HG02759 (cell line): ENCODE measurements around the gene ARRB2.
"Not testable (repeated sequence)": the region's sequence is repeated elsewhere in the genome, so short reads cannot be mapped to it uniquely, and the experiment has no call there.

ENCODE experiments used
- ATAC-seq: cut with Tn5 transposase; IDR thresholded peaks from one replicate; pipeline ENCODE4 v1.9.1; 2021; ENCODE audit warnings: mild to moderate bottlenecking, moderate library complexity; ENCODE audit not compliant: unreplicated experiment

The ARRB2 gene

DNA sequence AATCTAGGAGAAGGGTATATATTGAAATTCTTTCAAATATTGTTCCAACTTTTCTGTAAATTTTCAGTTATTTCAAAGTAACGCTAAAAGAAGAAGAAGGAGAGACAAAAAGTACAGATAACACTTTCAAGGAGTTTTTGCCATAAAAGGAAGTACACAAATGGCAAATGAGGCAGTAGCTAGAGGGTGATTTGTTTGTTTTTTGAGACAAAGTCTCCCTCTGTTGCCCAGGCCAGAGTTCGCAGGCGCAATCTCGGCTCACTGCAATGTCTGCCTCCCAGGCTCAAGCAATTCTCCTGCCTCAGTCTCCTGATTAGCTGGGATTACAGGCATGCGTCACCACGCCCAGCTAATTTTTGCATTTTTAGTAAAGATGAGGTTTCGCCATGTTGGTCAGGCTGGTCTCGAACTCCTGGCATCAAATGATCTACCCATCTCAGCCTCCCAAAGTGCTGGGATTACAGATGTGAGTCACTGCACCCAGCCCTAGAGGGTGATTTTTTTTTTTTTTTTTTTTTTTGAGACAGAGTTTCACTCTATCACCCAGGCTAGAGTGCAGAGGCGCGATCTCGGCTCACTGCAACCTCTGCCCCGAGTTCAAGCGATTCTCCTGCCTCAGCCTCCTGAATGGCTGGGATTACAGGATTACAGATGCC lies 10.9 kb upstream of the ARRB2 start:
- not testable (repeated sequence) for ATAC-seq

GRCh38 chr17:4701116-4701515 lies 9.3 kb upstream of the ARRB2 start:
- ATAC-seq: no peak

DNA sequence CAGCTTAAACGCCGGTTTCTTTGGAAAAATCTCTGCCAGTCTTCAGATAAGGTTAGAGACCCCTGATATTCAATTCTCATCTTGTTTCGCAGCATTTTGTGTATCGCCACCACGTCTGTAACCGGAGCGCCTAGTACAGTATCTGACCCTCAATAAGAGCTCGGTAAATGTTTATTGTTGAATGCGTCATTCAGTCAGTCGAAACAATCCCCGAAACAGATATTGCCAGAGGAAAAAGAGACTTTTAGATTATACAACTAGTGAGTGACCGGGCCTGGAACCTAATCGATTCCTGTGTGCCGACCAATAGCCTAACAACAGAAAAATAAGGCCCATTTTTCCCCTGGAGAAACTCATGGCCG lies 7.1 kb upstream of the ARRB2 start:
- ATAC-seq: no peak

DNA sequence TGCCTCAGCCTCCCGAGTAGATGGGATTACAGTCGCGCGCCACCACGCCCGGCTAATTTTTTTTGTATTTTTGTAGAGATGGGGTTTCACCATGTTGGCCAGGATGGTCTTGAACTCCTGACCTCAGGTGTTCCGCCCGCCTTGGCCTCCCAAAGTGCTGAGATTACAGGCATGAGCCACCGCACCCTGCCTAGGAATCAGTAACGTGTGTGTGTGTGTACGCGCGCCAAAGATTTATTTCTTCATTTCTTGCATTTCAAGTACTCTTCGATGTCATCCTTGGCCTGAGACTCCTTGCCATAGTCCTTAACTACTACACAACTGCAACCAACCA lies 5.9 kb upstream of the ARRB2 start:
- ATAC-seq: not testable (repeated sequence)

DNA sequence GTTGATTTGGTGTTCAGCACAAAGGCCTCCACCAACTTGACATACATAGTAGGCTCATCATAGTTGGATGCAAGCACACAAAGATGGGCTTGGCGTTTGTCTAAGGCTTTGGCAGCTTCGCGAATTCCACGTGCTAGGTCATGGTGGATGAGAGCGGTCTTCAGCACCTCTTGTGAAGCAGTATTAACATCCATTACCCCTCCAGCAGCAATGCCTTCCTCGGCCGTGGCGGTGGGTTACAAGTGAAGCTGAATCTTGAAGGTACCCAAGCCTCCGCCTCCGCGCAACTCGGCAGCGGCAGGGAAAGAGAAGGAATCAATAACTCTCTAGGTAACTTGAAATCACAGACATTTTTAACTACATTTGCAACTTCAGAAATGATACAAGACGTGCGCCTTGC lies 5.4 kb upstream of the ARRB2 start:
- ATAC-seq: no peak

DNA sequence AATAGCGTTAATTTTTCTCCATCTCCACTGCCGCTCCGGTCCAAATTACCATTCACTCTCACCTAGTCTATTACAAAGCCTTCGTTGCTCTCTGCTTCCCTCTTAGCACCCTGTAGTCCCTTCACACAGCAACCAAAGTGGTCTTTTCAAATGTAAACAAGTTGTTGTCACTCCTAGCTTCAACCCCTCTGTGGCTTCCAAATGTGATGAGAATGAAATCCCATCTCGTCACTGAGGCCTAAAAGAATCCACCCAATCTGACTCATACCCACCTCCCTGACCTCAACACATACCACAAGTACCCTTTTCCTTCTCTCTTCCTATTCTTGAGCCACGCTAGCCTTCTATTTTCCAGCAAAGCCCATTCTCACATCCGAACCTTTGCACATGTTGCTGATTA lies 4.3 kb upstream of the ARRB2 start:
- ATAC-seq: no peak

DNA sequence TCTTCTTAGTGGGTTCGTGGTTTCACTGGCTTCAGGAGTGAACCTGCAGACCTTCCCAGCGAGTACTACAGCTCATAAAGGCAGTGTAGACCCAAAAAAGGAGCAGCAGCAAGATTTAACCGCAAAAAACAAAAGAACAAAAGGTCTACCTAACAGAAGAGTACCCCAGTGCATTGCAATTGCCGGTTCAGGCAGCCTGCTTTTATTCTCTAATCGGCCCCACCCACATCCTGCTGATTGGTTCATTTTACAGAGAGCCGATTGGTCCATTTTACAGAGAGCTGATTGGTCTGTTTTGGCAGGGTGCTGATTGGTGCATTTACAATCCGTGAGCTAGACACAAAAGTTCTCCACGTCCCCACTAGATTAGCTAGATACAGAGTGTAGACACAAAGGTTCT lies 2.0 kb upstream of the ARRB2 start:
- no peak for ATAC-seq

GRCh38 chr17:4710693-4711634 lies 532 bp downstream of the ARRB2 start:
- no peak for ATAC-seq

- no peak for ATAC-seq
These were observed 1.3 kb downstream of the ARRB2 start for GRCh38 chr17:4711661-4712181.

DNA sequence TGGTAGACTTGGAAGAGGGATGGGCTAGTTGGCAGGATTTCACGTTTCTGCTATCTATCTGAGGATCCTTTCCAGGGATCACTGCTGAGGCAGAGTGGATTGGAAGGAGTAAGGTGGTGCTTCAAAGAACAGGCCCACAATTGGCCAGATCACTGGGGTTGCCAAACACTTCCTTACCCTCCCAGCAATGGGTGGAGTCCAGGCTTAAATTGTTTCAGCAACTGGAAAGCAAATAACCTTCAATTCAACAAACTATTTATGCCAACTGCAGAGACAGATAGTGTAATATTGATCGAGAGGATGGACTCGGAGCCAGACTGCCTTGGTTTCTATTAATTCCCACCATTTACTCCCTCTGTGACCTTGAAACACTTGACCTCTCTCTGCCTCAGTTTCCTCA lies 2.1 kb downstream of the ARRB2 start:
- ATAC-seq: no peak

GRCh38 chr17:4714340-4715062 lies 4.1 kb downstream of the ARRB2 start:
- not testable (repeated sequence) for ATAC-seq

DNA sequence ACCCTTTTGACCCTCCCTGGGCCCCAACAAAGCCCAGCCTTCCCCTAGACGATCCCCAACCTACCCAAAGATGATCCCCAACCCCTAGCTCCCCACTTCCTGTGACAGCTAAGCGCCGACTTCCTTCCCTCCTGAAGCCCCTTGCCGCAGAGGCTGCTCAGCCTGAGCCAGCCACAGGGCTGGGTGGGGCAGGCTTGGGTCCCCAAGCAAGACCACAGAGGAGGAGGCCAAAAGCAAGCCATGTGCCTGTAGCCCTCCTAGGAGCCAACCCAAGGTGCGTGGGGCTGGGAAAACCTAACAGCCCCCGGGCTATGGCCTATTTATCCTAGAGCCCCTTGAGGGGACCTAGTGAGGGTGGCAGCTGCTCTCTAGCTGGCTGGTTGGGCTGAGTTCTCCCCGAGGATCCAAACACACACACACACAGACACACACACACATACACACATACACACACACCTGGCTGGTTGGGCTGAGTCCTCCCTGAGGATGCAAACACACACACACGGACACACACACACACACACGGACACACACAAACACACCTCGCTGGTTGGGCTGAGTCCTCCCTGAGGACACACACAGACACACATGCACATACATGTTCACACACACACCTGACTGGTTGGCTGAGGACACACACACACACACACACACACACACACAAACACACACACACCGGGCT lies 4.8 kb downstream of the ARRB2 start:
- no peak for ATAC-seq

DNA sequence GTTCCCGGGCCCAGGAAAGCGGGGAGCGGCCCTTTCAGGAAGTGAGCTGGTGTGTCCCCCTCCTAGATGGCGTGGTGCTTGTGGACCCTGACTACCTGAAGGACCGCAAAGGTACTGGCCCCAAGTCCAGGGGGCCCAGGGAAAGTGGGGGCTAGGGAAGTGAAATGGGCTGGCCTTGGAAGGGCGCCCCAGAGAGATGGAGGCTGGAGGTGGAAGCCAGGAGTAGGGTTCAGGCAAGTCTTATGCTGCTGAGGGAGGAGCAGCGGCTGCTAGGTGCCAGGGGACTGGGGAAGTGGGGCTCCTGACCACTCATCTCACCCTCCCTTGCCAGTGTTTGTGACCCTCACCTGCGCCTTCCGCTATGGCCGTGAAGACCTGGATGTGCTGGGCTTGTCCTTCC lies 5.6 kb downstream of the ARRB2 start:
- no peak for ATAC-seq

DNA sequence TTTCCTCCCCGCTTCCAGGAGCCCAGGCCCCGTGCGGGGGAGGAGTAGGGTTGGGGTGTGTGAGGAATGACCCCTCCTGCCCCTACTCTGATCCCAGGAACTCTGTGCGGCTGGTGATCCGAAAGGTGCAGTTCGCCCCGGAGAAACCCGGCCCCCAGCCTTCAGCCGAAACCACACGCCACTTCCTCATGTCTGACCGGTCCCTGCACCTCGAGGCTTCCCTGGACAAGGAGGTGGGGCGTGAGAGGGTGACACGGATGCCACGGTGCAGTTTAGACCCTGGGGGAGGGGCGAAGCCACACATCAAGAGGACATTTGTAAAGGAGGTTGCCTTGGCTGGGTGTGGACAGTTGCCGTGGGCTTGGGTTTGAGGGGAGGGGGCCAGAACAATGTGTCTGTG lies 7.4 kb downstream of the ARRB2 start:
- no peak for ATAC-seq

- ATAC-seq: no peak
These were observed 7.8 kb downstream of the ARRB2 start for GRCh38 chr17:4718276-4718675.

- ATAC-seq: no peak
These were observed 8.7 kb downstream of the ARRB2 start for GRCh38 chr17:4719146-4719545.

- ATAC-seq: no peak
These were observed 9.3 kb downstream of the ARRB2 start for GRCh38 chr17:4719684-4720221.

DNA sequence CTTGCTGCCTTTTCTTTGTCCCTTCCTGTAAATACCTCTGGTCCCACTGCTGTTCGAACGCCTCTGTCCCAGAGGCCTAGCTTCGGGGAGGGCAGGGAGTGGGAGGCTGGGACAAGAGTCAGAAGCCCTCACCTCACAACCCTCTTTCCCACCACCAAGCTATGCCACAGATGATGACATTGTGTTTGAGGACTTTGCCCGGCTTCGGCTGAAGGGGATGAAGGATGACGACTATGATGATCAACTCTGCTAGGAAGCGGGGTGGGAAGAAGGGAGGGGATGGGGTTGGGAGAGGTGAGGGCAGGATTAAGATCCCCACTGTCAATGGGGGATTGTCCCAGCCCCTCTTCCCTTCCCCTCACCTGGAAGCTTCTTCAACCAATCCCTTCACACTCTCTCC lies 10.4 kb downstream of the ARRB2 start:
- ATAC-seq: no peak

DNA sequence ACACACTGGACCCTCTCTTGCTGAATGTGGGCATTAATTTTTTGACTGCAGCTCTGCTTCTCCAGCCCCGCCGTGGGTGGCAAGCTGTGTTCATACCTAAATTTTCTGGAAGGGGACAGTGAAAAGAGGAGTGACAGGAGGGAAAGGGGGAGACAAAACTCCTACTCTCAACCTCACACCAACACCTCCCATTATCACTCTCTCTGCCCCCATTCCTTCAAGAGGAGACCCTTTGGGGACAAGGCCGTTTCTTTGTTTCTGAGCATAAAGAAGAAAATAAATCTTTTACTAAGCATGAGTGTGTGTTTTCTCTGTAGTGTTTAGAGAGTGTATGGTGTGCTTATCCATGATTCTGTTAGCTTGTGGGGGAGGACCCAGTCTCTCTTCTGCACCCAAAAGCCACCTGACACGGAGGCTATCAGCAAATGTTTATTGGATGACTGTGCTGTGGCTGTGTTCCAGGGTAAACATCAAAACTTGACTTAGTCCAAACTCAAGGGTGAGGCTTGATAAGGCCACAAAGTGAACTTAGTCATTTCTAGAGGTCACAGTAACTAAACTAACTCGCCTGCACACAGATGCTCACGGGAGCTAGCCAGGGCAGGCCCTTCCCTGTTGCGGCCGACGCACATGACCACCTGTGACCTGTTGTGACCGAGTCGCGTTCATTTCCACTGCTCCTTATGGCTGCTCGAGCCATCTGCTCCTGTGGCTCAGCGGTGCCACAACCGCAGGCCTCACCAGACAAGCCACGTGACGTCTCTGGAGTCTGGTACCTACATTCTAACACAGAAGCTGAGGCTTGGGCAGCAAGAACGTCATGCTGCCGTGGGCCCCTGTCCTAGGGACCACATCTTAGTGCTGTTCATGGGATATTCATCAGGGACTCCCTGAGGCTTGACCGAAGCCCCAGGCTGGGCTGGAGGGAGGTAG lies 11.0 kb downstream of the ARRB2 start:
- no peak for ATAC-seq
